GM18858 (cell line): ENCODE data around the gene UCN.

Experiments
- ATAC-seq: cut with Tn5 transposase; IDR thresholded peaks from one replicate; pipeline ENCODE4 v1.9.1; 2021; ENCODE audit not compliant: unreplicated experiment

UCN gene

GRCh38 chr2:27262379-27263286, 45.6 kb downstream of the UCN start, which contains the start of gene SLC30A3:
SLC30A3 (minus strand) TSS chr2:27263047; CDS start chr2:27262906, 141 bp downstream.
- ATAC-seq = no peak

GRCh38 chr2:27261926-27262298, 46.3 kb downstream of the UCN start:
- no peak for ATAC-seq

- ATAC-seq = no peak
These were observed 46.9 kb downstream of the UCN start for GRCh38 chr2:27261241-27261925.

GRCh38 chr2:27258051-27258450, 50.2 kb downstream of the UCN start:
- no peak for ATAC-seq
